HFF-Myc (cell line): ENCODE results near the gene SOS1.
"Not testable (repeated sequence)": the region's sequence is repeated elsewhere in the genome, so short reads cannot be mapped to it uniquely, and the experiment has no call there.

Experiments used
- DNase-seq: peaks from one replicate; pipeline ENCODE4 v3.0.0-alpha.2; 2011; ENCODE audit warnings: low read depth; ENCODE audit errors: extremely low read depth
- H3K4me3 ChIP-seq: replicated peaks from 2 replicates; pipeline ENCODE4 v1.5.1; 2011; ENCODE audit warnings: low read depth, mild to moderate bottlenecking, control low read depth, low read length
- CTCF ChIP-seq: IDR thresholded peaks from 2 replicates; pipeline ENCODE4 v1.5.1; 2012; ENCODE audit warnings: mild to moderate bottlenecking, low read depth, low read length, control low read depth; ENCODE audit errors: missing control alignments

Gene SOS1

DNA sequence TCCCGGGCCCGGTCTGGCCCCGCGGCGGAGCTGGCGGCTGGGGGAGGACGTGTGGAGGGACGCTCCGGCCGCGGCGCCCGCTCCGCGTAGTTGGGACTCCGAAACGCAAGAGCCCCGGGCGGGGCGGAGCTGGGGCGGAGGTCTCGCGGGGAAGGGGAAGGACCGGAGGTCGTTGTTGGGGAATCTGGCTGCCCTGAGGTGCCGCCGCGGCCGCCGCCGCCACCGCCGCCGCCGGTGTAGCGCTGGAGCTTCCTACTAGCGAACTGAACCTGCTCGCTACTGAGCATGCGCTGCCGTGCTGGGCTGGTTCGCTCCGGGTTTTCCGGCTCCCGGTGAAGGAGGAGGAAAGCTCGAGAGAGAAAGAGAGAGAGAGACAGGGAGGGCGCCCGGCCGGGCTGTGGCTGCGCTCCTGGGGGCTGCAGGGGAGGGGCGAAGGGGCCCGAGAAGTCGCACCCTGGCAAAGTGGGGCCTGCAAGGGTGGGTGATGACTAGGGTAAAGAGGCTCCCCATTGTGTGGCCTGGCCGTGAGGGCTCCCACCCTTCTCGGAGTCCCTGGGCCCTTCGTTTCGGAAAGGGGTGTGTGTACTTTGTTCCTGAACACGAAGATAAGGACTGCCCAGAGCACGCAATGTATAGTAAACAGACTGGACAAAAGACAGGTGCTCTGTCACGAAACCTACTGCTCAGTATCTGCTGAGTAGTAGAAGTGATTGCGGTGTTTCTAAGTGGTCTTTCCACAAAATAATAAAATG lies at the start of gene SOS1:
SOS1 (minus strand) TSS at position 281 of the 752 bp plus-strand sequence. CDS start 629 bp downstream, outside the sequence.
- peak; percentile 83 for DNase-seq
- TF ChIP-seq CTCF: no peak
- H3K4me3 ChIP-seq: peak within 1 kb of the TSS; percentile 76

DNA sequence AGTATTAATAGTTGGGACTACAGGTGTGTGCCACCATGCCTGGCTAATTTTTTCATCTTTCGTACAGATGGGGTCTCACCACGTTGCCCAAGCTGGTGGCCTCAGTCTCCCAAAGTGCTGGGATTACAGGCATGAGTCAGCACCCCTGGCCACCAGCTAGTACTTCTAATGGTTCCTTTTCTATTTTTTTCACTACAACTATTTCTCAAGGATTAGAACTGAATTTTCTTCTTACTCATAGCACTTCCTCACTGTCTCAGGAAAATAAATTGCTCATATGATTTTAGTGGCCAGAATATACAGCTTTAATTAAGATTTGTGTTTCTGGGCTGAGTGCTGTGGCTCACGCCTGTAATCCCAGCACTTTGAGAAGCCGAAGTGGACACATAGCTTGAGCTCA lies 43.2 kb upstream of the SOS1 start:
- TF ChIP-seq CTCF: no peak
- DNase-seq: no peak
- no peak overlapping the region for H3K4me3 ChIP-seq

GRCh38 chr2:39160982-39161381 lies 40.1 kb upstream of the SOS1 start:
- H3K4me3 ChIP-seq: no peak overlapping the region
- no peak for TF ChIP-seq CTCF
- DNase-seq: no peak

GRCh38 chr2:39159283-39159682 lies 38.4 kb upstream of the SOS1 start:
- H3K4me3 ChIP-seq: no peak overlapping the region
- DNase-seq: no peak
- no peak for TF ChIP-seq CTCF

DNA sequence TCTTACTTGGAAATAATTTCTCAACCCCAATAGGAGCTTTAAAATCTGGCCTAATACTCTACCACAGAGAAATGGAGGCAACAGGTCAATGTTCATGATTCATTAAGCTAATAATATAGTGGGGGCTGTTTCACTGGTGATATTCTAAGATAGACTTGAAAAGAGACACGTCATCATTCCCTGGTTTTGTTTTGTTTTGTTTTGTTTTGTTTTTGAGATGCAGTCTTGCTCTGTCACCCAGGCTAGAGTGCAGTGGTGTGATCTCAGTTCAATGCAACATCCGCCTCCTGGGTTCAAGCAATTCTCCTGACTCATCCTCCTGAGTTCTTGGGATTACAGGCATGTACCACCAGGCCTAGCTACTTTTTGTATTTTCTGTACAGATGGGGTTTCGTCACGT lies 37.5 kb upstream of the SOS1 start:
- DNase-seq: no peak
- H3K4me3 ChIP-seq: no peak overlapping the region

GRCh38 chr2:39156846-39157245 lies 36.0 kb upstream of the SOS1 start:
- H3K4me3 ChIP-seq: no peak overlapping the region
- no peak for DNase-seq
- no peak for TF ChIP-seq CTCF

More for the DNA sequence above, 37.5 kb upstream of the SOS1 start:
- no peak for TF ChIP-seq CTCF

- H3K4me3 ChIP-seq: no peak overlapping the region
- TF ChIP-seq CTCF: no peak
- no peak for DNase-seq
These were observed 35.3 kb upstream of the SOS1 start for GRCh38 chr2:39156107-39156506.

DNA sequence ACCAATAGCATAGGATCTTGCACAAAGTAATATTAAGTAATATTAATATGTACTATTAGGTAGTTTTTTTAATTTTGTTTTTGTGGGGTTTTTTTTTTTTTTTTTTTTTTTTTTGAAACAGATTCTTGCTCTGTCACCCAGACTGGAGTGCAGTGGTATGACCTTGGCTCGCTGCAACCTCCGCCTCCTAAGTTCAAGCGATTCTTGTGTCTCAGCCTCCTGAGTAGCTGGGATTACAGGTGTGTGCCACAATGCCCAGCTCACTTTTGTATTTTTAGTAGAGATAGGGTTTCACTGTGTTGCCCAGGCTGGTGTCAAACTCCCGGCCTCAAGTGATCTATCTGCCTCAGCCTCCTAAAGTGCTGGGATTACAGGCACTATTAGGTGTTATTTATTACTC lies 34.7 kb upstream of the SOS1 start:
- not testable (repeated sequence) for DNase-seq, H3K4me3 ChIP-seq
